Measurements from ENCODE around the gene TM9SF1. TPM values are rescaled to one million over a fixed set of nuclear protein-coding genes. Genes with fewer than 3 reads are reported as not detected.

TM9SF1 gene
- total and polyA plus RNA-seq, 9 of the 15 experiments (the other 6 are each of a cell fraction or from before 2014, with no cell fraction given): 5.3 to 20.3 (median 11.8) TPM

- TF ChIP-seq THAP12 (CRISPR knock-in tag; IDR thresholded peaks at IDR 0.05) (no peak), TEAD1 (CRISPR knock-in tag; IDR thresholded peaks at IDR 0.05) (peak in 1 of 2 experiments; percentile 80; a peak in 1 of 4 replicates), SMAD4 (CRISPR knock-in tag; conservative IDR thresholded peaks at IDR 0.05) (no peak), FOXK2 (conservative IDR thresholded peaks at IDR 0.05 in 1 of 2, IDR thresholded peaks at IDR 0.05 in 1 of 2; ENCODE audit: low read depth in 2 of 2) (no peak), RNF2 (IDR thresholded peaks at IDR 0.05) (0 out of 2 replicates have a peak, but pooled peaks have one; percentile 7), SOX6 (IDR thresholded peaks at IDR 0.05) (no peak), BRD4 (IDR thresholded peaks at IDR 0.05) (no peak), ZNF217 (CRISPR knock-in tag; IDR thresholded peaks at IDR 0.05) (no peak), FOXM1 (IDR thresholded peaks at IDR 0.05; ENCODE audit: low read depth) (peak; percentile 87), FOXM1 (CRISPR knock-in tag; IDR thresholded peaks at IDR 0.05; ENCODE audit: low read depth) (no peak), ZFP1 (CRISPR knock-in tag; IDR thresholded peaks at IDR 0.05) (no peak), ZBTB17 (CRISPR knock-in tag; IDR thresholded peaks at IDR 0.05) (peak; percentile 97), CCNT2 (IDR thresholded peaks at IDR 0.05; ENCODE audit: borderline replicate concordance, extremely low read depth, insufficient read length, low read depth, low read length) (no peak)
- TF ChIP-seq, protein P1, sequence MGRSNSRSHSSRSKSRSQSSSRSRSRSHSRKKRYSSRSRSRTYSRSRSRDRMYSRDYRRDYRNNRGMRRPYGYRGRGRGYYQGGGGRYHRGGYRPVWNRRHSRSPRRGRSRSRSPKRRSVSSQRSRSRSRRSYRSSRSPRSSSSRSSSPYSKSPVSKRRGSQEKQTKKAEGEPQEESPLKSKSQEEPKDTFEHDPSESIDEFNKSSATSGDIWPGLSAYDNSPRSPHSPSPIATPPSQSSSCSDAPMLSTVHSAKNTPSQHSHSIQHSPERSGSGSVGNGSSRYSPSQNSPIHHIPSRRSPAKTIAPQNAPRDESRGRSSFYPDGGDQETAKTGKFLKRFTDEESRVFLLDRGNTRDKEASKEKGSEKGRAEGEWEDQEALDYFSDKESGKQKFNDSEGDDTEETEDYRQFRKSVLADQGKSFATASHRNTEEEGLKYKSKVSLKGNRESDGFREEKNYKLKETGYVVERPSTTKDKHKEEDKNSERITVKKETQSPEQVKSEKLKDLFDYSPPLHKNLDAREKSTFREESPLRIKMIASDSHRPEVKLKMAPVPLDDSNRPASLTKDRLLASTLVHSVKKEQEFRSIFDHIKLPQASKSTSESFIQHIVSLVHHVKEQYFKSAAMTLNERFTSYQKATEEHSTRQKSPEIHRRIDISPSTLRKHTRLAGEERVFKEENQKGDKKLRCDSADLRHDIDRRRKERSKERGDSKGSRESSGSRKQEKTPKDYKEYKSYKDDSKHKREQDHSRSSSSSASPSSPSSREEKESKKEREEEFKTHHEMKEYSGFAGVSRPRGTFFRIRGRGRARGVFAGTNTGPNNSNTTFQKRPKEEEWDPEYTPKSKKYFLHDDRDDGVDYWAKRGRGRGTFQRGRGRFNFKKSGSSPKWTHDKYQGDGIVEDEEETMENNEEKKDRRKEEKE (IDR thresholded peaks at IDR 0.05; ENCODE audit: borderline replicate concordance in 1 of 2, control insufficient read depth in 1 of 2, low read depth in 2 of 2, low read length in 1 of 2): no peak
- TF ChIP-seq, protein P2, sequence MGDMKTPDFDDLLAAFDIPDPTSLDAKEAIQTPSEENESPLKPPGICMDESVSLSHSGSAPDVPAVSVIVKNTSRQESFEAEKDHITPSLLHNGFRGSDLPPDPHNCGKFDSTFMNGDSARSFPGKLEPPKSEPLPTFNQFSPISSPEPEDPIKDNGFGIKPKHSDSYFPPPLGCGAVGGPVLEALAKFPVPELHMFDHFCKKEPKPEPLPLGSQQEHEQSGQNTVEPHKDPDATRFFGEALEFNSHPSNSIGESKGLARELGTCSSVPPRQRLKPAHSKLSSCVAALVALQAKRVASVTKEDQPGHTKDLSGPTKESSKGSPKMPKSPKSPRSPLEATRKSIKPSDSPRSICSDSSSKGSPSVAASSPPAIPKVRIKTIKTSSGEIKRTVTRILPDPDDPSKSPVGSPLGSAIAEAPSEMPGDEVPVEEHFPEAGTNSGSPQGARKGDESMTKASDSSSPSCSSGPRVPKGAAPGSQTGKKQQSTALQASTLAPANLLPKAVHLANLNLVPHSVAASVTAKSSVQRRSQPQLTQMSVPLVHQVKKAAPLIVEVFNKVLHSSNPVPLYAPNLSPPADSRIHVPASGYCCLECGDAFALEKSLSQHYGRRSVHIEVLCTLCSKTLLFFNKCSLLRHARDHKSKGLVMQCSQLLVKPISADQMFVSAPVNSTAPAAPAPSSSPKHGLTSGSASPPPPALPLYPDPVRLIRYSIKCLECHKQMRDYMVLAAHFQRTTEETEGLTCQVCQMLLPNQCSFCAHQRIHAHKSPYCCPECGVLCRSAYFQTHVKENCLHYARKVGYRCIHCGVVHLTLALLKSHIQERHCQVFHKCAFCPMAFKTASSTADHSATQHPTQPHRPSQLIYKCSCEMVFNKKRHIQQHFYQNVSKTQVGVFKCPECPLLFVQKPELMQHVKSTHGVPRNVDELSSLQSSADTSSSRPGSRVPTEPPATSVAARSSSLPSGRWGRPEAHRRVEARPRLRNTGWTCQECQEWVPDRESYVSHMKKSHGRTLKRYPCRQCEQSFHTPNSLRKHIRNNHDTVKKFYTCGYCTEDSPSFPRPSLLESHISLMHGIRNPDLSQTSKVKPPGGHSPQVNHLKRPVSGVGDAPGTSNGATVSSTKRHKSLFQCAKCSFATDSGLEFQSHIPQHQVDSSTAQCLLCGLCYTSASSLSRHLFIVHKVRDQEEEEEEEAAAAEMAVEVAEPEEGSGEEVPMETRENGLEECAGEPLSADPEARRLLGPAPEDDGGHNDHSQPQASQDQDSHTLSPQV (IDR thresholded peaks at IDR 0.05): no peak
- TF ChIP-seq, protein P3, sequence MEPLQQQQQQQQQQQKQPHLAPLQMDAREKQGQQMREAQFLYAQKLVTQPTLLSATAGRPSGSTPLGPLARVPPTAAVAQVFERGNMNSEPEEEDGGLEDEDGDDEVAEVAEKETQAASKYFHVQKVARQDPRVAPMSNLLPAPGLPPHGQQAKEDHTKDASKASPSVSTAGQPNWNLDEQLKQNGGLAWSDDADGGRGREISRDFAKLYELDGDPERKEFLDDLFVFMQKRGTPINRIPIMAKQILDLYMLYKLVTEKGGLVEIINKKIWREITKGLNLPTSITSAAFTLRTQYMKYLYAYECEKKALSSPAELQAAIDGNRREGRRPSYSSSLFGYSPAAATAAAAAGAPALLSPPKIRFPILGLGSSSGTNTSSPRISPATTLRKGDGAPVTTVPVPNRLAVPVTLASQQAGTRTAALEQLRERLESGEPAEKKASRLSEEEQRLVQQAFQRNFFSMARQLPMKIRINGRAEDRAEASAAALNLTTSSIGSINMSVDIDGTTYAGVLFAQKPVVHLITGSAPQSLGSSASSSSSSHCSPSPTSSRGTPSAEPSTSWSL (CRISPR knock-in tag; IDR thresholded peaks at IDR 0.05; ENCODE audit: borderline replicate concordance): no peak
Measured at GRCh38 chr14:24141097-24141880, 54.0 kb downstream of the TM9SF1 start, which contains the start of gene EMC9 (continued).
